OCI-LY3 (cell line): ENCODE measurements around the gene GRIN1.

ENCODE experiments used
- H2AFZ ChIP-seq: fragments of 200-600, 300-600 bp; shearing (Covaris generic); 2 replicates; pipeline ENCODE4 v1.6.0; 2014; ENCODE audit warnings: antibody characterized with exemption, low read depth, low read length
- H3K27ac ChIP-seq: fragments of 200-600, 300-600 bp; sonication (generic); 2 replicates; pipeline ENCODE4 v1.5.1; 2014; ENCODE audit warnings: mild to moderate bottlenecking, low read length, moderate library complexity, mixed read lengths
- H3K27me3 ChIP-seq: fragments of 200-600, 300-600 bp; sonication (generic); 2 replicates; pipeline ENCODE4 v1.6.1; 2014; ENCODE audit warnings: low read depth, low read length, mixed read lengths
- H3K36me3 ChIP-seq: fragments of 200-600, 300-600 bp; sonication (generic); replicated peaks from 2 replicates; pipeline ENCODE3; 2014; ENCODE audit warnings: low read depth, low read length, mixed read lengths
- H3K4me1 ChIP-seq: fragments of 300-600, 200-600 bp; sonication (generic); 2 replicates; pipeline ENCODE4 v1.6.1; 2014; ENCODE audit warnings: low read length, mixed read lengths
- H3K4me2 ChIP-seq: fragments of 200-600, 300-600 bp; sonication (generic); 2 replicates; pipeline ENCODE4 v1.6.1; 2014; ENCODE audit warnings: low read length, mixed read lengths
- H3K4me3 ChIP-seq: fragments of 300-600, 200-600 bp; sonication (generic); 2 replicates; pipeline ENCODE4 v1.5.1; 2014; ENCODE audit warnings: antibody characterized with exemption, mild to moderate bottlenecking, low read length, moderate library complexity
- H3K79me2 ChIP-seq: fragments of 300-600, 200-600 bp; shearing (Covaris generic); 2 replicates; pipeline ENCODE4 v1.6.1; 2014; ENCODE audit warnings: mild to moderate bottlenecking, low read length, mixed read lengths
- H3K9ac ChIP-seq: fragments of 300-600, 200-600 bp; shearing (Covaris generic); 2 replicates; pipeline ENCODE4 v1.6.0; 2014; ENCODE audit warnings: mild to moderate bottlenecking, low read length, moderate library complexity
- H3K9me3 ChIP-seq: fragments of 200-600, 300-600 bp; shearing (Covaris generic); 2 replicates; pipeline ENCODE4 v1.6.1; 2014; ENCODE audit warnings: low read length, mixed read lengths; ENCODE audit not compliant: insufficient read depth
- H4K20me1 ChIP-seq: fragments of 200-600, 300-600 bp; sonication (generic); 2 replicates; pipeline ENCODE4 v1.6.1; 2016; ENCODE audit warnings: low read length, mixed read lengths; ENCODE audit not compliant: insufficient read depth
- EZH2phosphoT487 ChIP-seq: fragments of 200-600 bp; shearing (Covaris generic); IDR thresholded peaks from 2 replicates; pipeline ENCODE4 v1.6.1; 2018; ENCODE audit warnings: antibody characterized with exemption, mixed run types, low read depth
- TF ChIP-seq, protein P1 (sequence below): fragments of 200-600, 300-600 bp; sonication (generic); IDR thresholded peaks from 2 replicates; pipeline ENCODE4 v1.5.1; 2014; ENCODE audit warnings: antibody characterized with exemption, low read length, low read depth

GRIN1 gene

DNA sequence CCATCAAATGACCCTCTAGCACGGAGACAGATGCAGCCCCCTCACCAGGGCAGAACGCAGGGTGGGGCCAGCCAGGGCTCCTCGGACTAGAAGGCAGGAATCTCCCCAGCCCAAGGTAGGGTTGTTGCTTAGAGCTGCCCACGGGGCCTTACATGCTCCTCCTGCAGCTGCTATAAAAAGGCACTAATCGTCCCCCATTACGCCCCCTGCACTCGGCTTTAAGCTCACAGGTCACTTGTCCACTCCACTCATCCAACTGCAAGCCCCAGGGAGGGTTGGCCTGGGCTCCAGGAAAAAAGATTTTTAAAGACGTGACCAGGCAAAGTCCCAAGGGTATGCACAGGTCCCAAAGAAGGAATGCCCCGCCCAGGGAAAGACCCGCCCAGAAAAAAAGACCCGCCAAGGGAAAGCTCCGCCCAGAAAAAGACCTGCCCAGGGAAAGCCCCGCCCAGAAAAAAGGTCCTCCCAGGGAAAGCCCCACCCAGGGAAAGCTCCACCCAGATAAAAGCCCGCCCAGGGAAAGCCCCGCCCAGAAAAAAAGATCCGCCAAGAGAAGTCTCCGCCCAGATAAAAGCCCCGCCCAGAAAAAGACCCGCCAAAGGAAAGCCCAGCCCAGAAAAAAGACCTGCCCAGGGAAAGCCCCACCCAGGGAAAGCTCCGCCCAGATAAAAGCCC lies 11.1 kb downstream of the GRIN1 start:
- Histone ChIP-seq H3K4me3 (peak overlapping the region; percentile 72), H3K79me2 (no peaks in the 10 kb centered on the region), H3K9ac (peak overlapping the region; percentile 62), H3K27ac (peak overlapping the region; percentile 73), H3K4me1 (peaks cover 21% of the 10 kb centered on the region), H2AFZ (0 out of 2 replicates have a peak overlapping the region, but pooled peaks have one; percentile 42), H3K27me3 (no peaks in the 10 kb centered on the region), H3K9me3 (no peaks in the 10 kb centered on the region), H4K20me1 (no peaks in the 10 kb centered on the region), H3K4me2 (peak overlapping the region; percentile 77), H3K36me3 (no peaks in the 10 kb centered on the region)
- TF ChIP-seq, protein P1, sequence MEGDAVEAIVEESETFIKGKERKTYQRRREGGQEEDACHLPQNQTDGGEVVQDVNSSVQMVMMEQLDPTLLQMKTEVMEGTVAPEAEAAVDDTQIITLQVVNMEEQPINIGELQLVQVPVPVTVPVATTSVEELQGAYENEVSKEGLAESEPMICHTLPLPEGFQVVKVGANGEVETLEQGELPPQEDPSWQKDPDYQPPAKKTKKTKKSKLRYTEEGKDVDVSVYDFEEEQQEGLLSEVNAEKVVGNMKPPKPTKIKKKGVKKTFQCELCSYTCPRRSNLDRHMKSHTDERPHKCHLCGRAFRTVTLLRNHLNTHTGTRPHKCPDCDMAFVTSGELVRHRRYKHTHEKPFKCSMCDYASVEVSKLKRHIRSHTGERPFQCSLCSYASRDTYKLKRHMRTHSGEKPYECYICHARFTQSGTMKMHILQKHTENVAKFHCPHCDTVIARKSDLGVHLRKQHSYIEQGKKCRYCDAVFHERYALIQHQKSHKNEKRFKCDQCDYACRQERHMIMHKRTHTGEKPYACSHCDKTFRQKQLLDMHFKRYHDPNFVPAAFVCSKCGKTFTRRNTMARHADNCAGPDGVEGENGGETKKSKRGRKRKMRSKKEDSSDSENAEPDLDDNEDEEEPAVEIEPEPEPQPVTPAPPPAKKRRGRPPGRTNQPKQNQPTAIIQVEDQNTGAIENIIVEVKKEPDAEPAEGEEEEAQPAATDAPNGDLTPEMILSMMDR = no peak
- TF ChIP-seq EZH2phosphoT487 = no peak

DNA sequence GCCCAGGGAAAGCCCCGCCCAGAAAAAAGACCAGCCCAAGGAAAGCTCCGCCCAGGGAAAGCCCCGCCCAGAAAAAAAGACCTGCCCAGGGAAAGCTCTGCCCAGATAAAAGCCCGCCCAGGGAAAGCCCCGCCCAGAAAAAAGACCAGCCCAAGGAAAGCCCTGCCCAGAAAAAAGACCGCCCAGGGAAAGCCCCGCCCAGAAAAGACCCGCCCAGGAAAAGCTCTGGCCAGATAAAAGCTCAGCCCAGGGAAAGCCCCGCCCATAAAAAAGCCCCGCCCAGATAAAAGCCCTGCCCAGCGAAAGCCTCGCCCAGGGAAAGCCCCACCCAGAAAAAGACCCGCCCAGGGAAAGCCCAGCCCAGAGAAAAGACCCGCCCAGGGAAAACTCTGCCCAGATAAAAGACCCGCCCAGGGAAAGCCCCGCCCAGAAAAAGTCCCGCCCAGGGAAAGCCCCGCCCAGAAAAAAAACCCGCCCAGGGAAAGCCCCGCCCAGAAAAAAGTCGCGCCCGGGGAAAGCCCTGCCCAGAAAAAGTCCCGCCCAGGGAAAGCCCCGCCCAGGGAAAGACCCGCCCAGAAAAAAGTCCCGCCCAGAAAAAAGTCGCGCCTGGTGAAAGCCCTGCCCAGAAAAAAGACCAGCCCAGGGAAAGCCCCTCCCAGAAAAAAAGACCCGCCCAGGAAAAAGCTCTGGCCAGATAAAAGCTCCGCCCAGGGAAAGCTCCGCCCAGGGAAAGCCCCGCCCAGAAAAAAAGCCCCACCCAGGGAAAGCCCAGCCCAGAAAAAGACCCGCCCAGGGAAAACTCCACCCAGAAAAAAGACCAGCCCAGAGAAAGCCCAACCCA lies 11.9 kb downstream of the GRIN1 start:
- Histone ChIP-seq H2AFZ (no peak overlapping the region), H4K20me1 (no peaks in the 10 kb centered on the region), H3K36me3 (no peaks in the 10 kb centered on the region), H3K27me3 (no peaks in the 10 kb centered on the region), H3K4me1 (peaks cover 21% of the 10 kb centered on the region), H3K4me2 (peak overlapping the region; percentile 77), H3K9me3 (no peaks in the 10 kb centered on the region), H3K27ac (peak overlapping the region; percentile 73), H3K4me3 (peak overlapping the region; percentile 43), H3K9ac (peak overlapping the region; percentile 26; the same call in 1 of the 2 replicates), H3K79me2 (no peaks in the 10 kb centered on the region)
- no peak for TF ChIP-seq EZH2phosphoT487
- TF ChIP-seq, protein P1 = no peak

DNA sequence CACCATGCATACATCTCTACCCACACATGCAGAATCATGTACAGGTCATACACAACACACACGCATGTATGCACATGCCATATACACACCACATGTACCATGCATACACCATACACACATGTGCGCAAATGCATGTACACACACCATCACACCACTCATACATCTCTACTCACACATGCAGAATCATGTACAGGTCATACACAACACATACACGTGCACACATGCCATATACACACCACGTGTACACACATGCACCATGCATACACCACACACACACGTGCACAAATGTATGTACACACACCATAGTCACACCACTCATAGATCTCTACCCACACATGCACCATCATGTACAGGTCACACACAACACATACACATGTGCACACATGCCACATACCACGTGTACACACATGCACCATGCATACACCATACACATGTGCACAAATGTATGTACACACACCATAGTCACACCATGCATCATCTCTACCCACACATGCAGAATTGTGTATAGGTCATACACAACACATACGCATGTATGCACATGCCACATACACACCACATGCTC lies 14.0 kb downstream of the GRIN1 start:
- peaks cover 21% of the 10 kb centered on the region for H3K4me1 ChIP-seq
- H4K20me1 ChIP-seq = no peaks in the 10 kb centered on the region
- H3K36me3 ChIP-seq = no peaks in the 10 kb centered on the region
- TF ChIP-seq, protein P1 = no peak
- TF ChIP-seq EZH2phosphoT487 = no peak
- H3K27me3 ChIP-seq = 0 out of 2 replicates have a peak, but pooled peaks cover 2% of the 10 kb centered on the region
- H3K79me2 ChIP-seq = no peaks in the 10 kb centered on the region
- H3K27ac ChIP-seq = no peak overlapping the region
- no peaks in the 10 kb centered on the region for H3K9me3 ChIP-seq
- no peak overlapping the region for H2AFZ ChIP-seq
- no peak overlapping the region for H3K4me3 ChIP-seq
- H3K4me2 ChIP-seq = no peak overlapping the region
- no peak overlapping the region for H3K9ac ChIP-seq
